ENCODE measurements around the gene DMXL1.
"Not testable (repeated sequence)": the region's sequence is repeated elsewhere in the genome, so short reads cannot be mapped to it uniquely, and the experiment has no call there.

The DMXL1 gene

DNA sequence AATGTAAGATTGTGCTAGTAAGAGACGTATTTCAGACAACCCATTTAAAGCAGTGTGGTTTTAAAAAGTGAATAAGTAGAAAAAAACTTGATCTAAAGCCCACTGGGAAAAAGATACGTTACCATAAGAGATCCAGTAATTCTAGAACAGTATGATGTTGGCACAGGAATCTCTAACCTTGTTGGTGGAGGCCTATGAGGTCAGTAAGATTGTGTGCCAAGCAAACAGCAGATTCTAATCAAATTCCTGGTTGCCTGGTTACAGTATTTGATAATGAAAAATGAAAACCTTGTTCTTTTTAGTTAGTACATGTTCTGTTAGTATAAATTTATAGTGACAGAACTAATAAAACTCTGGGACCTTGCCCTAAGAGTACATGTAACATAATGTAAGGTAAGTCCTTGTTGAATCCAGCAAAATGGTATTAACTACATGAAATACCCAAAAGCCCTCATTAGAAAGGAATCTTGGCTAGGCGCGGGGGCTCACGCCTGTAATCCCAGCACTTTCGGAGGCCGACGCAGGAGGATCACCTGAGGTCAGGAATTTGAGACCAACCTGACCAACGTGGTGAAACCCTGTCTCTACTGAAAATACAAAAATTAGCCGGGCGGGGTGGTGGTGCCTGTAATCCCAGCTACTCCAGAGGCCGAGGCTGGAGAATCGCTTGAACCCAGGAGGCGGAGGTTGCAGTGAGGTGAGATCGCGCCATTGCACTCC lies 33.2 kb upstream of the DMXL1 start:
- H3K27ac Mint-ChIP-seq, result no peak overlapping the region
- H3K4me3 Mint-ChIP-seq, result no peak overlapping the region
- no peaks in the 10 kb centered on the region for H3K9me3 Mint-ChIP-seq
- H3K36me3 Mint-ChIP-seq (ENCODE audit: insufficient read depth), result no peaks in the 10 kb centered on the region
- no peak for ATAC-seq (replicated peaks)
- DNase-seq, result no peak
- H3K27me3 Mint-ChIP-seq, result no peaks in the 10 kb centered on the region
- H3K4me1 Mint-ChIP-seq (ENCODE audit: low read depth in 2 of 2), result no peaks in the 10 kb centered on the region

DNA sequence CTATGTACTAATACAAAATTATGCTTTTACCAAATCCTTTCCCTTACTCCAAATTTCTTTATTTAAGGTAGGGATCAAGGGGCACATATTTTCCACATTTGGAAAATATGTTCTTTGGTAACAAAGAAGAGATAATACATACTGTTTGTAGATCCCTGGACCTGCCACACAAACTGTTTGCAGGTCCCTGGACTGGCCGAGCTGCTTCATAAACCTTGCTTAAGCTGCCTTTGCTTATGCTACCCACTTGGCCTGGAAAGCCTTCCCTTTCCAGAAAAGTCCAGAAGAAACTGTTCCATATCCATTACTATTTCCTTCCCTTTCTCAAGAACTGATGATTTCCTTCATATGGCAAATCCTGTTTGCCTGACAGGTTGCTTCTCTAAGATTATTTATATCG lies 22.6 kb upstream of the DMXL1 start:
- no peaks in the 10 kb centered on the region for H3K27me3 Mint-ChIP-seq
- ATAC-seq (replicated peaks), result no peak
- H3K4me3 Mint-ChIP-seq, result no peak overlapping the region
- no peaks in the 10 kb centered on the region for H3K36me3 Mint-ChIP-seq (ENCODE audit: insufficient read depth)
- DNase-seq, result no peak
- no peaks in the 10 kb centered on the region for H3K4me1 Mint-ChIP-seq (ENCODE audit: low read depth in 2 of 2)
- no peak overlapping the region for H3K27ac Mint-ChIP-seq
- H3K9me3 Mint-ChIP-seq, result no peaks in the 10 kb centered on the region

DNA sequence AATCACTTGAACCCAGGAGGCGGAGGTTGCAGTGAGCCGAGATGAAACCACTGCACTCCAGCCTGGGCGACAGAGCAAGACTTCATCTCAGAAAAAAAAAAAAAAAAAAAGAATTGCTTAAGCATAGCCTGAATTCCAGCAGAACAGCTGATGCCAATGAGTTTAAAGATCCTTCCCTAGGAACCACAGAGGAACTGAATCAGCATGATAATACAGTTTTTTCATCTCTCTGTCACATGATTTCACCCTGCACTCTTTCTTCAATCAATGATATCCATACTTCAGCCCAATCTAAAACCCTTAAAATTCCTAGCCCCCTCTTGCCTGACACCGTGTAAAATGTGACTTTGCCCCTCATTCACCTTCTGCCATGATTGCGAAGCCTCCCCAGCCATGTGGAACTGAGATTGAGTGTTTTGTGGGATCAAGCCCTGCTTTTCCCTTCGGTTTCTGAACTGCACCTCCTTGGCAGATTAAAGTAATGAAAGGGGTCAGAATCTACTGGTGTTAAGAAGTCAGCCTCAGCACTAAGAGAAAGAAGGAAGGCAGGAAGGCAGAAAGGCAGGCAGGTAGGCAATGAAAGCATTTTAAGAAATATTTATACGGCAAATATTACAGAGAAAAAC lies 20.9 kb upstream of the DMXL1 start:
- Mint-ChIP-seq H3K4me3 (no peak overlapping the region), H3K27ac (no peak overlapping the region), H3K27me3 (no peaks in the 10 kb centered on the region), H3K36me3 (ENCODE audit: insufficient read depth) (no peaks in the 10 kb centered on the region), H3K4me1 (ENCODE audit: low read depth in 2 of 2) (no peaks in the 10 kb centered on the region), H3K9me3 (no peaks in the 10 kb centered on the region)
- ATAC-seq (replicated peaks), result no peak
- DNase-seq, result no peak

DNA sequence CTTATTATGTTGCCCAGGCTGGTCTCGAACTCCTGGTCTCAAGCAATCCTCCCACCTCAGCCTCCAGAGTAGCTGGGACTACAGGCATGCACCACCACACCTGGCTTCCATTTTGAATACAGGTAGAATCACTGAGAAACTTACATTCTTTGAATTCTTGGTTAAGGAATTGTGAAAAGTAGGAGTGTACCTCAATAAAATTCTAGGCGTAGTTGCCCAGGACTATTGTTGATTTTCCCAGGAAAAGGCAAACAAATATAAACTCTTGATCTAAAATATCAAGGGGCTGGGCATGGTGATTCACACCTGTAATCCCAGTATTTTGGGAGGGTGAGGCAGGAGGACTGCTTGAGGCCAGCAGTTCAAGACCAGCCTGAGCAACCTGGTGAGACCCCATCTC lies 16.8 kb upstream of the DMXL1 start:
- Mint-ChIP-seq H3K36me3 (ENCODE audit: insufficient read depth) (no peaks in the 10 kb centered on the region), H3K27me3 (no peaks in the 10 kb centered on the region), H3K4me3 (no peak overlapping the region), H3K4me1 (ENCODE audit: low read depth in 2 of 2) (no peaks in the 10 kb centered on the region), H3K27ac (no peak overlapping the region), H3K9me3 (no peaks in the 10 kb centered on the region)
- ATAC-seq (replicated peaks) (no peak), DNase-seq (no peak)

DNA sequence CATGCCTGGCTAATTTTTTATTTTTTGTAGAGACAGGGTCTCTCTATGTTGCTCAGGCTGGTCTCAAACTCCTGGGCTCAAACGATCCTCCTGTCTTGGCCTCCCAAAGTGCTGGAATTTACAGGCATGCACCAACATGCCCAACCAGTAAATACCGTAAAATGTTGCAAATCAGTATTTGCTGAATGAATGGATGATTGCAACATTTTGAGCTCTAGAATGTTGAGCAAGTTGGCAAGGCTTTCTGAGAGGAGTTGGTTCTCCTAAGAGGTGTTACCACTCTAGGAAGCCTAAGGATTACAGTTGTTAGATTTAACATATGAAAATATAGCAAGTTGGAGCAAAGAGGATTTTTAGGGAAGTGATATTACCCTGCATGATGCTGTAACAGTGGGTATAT lies 15.6 kb upstream of the DMXL1 start:
- DNase-seq, result no peak
- no peak overlapping the region for H3K27ac Mint-ChIP-seq
- H3K36me3 Mint-ChIP-seq (ENCODE audit: insufficient read depth), result no peaks in the 10 kb centered on the region
- no peaks in the 10 kb centered on the region for H3K27me3 Mint-ChIP-seq
- H3K9me3 Mint-ChIP-seq, result no peaks in the 10 kb centered on the region
- H3K4me3 Mint-ChIP-seq, result no peak overlapping the region
- H3K4me1 Mint-ChIP-seq (ENCODE audit: low read depth in 2 of 2), result no peaks in the 10 kb centered on the region
- no peak for ATAC-seq (replicated peaks)

DNA sequence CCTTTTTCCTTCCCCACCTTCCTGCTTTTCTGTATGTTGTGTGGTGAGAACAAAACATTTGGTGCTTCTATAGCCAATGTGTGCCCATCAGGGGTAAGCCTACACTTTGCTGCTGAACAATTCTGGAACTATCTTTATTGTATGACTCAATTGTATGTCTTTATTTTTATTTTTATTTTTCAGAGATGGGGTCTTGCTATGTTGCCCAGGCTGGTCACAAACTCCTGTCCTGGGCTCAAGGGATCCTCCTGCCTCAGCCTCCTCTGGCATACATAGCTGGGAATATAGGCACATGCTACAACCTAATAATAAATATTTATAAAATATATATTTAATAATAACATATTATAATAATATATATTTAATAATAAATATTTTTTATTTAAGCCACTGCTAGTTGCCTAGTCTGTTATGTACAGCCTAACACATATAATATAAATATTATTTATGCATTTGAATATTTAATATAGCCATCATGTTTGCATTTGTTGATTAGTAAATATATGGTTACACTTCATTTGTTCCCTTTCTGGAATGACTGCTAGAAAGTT lies 11.8 kb upstream of the DMXL1 start:
- H3K27ac Mint-ChIP-seq, result no peak overlapping the region

DNA sequence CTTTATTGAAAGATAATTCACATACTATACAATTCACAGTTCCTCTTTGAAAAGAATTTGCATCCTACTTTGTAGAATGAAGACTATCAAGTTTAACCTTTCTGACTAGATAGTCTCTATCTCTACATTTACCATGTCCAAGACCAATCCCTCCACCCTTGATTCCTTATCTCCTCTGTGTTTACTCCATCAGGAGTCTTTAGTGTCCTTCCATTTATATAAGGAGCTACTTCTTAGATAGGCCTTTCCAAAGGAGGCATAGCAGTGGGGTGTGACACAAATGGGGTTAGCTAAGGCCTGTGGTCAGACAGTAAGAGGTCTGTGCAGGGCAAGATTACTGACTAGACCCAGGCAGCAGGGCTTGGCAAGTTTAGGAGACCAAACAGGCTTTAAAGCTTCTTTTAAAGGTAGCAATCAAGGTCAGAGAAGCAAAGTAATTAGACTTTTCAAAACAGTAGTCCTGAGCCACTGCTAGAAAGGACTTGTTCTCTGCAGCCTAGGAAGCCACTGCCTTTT lies 11.1 kb upstream of the DMXL1 start:
- Mint-ChIP-seq H3K27ac (no peak overlapping the region), H3K4me1 (ENCODE audit: low read depth in 2 of 2) (peaks cover 5 to 9% of the 10 kb centered on the region in 2 donors), H3K27me3 (no peaks in the 10 kb centered on the region), H3K9me3 (no peaks in the 10 kb centered on the region), H3K4me3 (no peak overlapping the region), H3K36me3 (ENCODE audit: insufficient read depth) (peaks cover 3% of the 10 kb centered on the region)
- DNase-seq (no peak), ATAC-seq (replicated peaks) (no peak)

More for the DNA sequence above, 11.8 kb upstream of the DMXL1 start:
- Mint-ChIP-seq H3K4me3 (no peak overlapping the region), H3K4me1 (ENCODE audit: low read depth in 2 of 2) (peaks cover 5 to 6% of the 10 kb centered on the region in 2 donors), H3K9me3 (no peaks in the 10 kb centered on the region), H3K27me3 (no peaks in the 10 kb centered on the region), H3K36me3 (ENCODE audit: insufficient read depth) (peaks cover 3% of the 10 kb centered on the region)
- ATAC-seq (replicated peaks), result no peak
- DNase-seq, result no peak

DNA sequence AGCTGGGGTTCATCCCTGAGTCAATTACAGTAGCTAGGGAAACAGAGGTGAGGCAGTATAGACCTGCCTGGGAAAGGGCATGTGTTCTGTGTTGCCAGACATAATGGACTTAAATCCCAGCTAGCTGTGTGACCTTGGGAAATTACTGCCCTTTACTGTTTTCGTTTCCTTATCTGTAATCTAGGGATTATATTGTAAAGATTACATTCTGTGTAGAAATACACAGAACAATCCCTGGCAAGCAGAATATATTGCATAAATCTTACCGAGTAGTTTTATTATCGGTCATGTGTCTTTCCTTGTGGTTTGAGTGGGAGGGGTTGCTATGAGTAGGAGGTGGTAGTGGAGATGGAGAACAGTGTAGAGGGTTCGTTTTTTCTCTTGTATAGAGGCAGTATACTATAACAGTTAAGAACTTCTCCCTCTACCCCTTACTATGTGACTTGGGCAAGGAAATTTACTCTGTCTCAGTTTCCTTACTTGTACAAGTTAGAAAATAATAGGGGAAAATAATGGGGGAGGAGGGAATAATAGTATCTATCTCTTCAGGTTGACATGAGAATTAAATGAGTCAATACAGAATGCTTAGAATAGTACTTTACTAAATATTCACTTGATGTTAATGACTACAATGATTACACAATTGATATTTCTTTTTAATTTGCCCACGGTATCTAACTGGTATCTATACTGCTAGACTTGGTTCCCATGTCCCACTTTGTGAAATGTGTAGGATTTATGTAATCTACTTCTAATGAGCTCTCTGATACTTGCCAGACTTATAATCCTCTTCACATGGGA lies 7.1 kb upstream of the DMXL1 start:
- DNase-seq, result no peak
- no peak overlapping the region for H3K4me3 Mint-ChIP-seq
- no peaks in the 10 kb centered on the region for H3K27me3 Mint-ChIP-seq

DNA sequence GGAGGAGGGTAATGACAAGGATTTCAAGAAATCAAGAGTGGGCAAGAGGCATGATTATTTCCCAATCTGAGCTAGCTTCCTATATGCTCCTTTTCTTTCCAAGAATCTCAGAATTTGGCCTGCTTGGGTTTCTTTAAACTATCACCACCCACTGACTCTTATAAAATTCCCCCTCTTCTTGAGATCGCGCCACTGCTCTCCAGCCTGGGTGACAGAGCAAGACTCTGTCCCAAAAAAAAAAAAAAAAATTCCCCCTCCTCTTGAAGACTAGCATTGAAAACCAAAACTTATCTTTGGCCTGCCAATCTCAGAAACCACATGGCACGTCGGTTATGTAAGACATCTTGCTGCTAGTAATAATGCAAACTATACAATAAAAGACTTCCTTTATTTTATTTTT lies 3.4 kb upstream of the DMXL1 start:
- H3K4me1 Mint-ChIP-seq (ENCODE audit: low read depth in 2 of 2), result peaks cover 9 to 16% of the 10 kb centered on the region in 2 donors
- ATAC-seq (replicated peaks) (no peak), DNase-seq (no peak)
- no peak overlapping the region for H3K27ac Mint-ChIP-seq
- peaks cover 22% of the 10 kb centered on the region for H3K36me3 Mint-ChIP-seq (ENCODE audit: insufficient read depth)
- H3K27me3 Mint-ChIP-seq, result no peaks in the 10 kb centered on the region
- no peak overlapping the region for H3K4me3 Mint-ChIP-seq
- no peaks in the 10 kb centered on the region for H3K9me3 Mint-ChIP-seq

More for the DNA sequence above, 7.1 kb upstream of the DMXL1 start:
- Mint-ChIP-seq H3K9me3 (no peaks in the 10 kb centered on the region), H3K27ac (no peak overlapping the region), H3K4me1 (ENCODE audit: low read depth in 2 of 2) (peaks cover 5 to 9% of the 10 kb centered on the region in 2 donors), H3K36me3 (ENCODE audit: insufficient read depth) (peaks cover 3% of the 10 kb centered on the region)
- peak; percentile 65 for ATAC-seq (replicated peaks)

DNA sequence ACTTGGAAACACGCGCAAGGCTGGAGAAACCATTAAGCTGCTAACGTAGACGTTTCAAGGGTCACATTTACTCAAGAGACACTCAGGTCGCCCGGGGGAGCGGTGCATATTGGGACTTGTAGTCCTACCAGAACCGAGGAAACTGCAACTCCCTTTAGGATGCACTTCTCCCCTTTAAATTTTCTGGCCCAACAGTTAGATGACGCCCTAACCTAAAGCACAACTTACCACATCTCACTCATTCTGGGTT lies 384 bp upstream of the DMXL1 start:
- Mint-ChIP-seq H3K9me3 (no peaks in the 10 kb centered on the region), H3K27ac (peak overlapping the region; percentile 99), H3K4me1 (ENCODE audit: low read depth in 2 of 2) (peaks cover 19 to 23% of the 10 kb centered on the region in 2 donors), H3K27me3 (no peaks in the 10 kb centered on the region), H3K36me3 (ENCODE audit: insufficient read depth) (peaks cover 18% of the 10 kb centered on the region), H3K4me3 (peak overlapping the region; percentile 94 to 97)
- no peak for ATAC-seq (replicated peaks)
- DNase-seq, result no peak

DNA sequence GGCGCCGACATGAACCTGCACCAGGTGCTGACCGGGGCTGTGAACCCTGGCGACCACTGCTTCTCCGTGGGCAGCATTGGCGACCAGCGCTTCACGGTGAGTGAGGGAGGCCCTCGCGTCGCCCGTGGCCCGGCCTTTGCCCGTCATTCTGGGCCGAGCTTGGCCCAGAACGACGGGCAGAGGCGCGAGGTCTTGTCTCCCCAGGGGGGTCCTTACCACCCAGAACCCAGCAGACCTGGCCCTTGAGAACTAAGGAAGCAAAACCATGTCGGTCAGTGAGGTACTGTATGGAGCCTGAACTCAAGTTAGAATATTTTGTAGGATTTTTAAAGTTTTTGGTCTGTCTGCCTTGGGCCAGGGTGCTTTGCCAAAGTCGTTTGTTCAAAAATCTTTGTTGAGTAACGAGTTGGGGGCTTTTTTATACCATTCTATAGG lies 691 bp downstream of the DMXL1 start:
- H3K4me3 Mint-ChIP-seq, result peak overlapping the region; percentile 94 to 97
- peaks cover 23 to 30% of the 10 kb centered on the region in 2 donors for H3K4me1 Mint-ChIP-seq (ENCODE audit: low read depth in 2 of 2)
- DNase-seq (no peak), ATAC-seq (replicated peaks) (no peak)
- H3K36me3 Mint-ChIP-seq (ENCODE audit: insufficient read depth), result peaks cover 18% of the 10 kb centered on the region
- no peaks in the 10 kb centered on the region for H3K9me3 Mint-ChIP-seq
- H3K27ac Mint-ChIP-seq, result peak overlapping the region; percentile 99
- no peaks in the 10 kb centered on the region for H3K27me3 Mint-ChIP-seq

DNA sequence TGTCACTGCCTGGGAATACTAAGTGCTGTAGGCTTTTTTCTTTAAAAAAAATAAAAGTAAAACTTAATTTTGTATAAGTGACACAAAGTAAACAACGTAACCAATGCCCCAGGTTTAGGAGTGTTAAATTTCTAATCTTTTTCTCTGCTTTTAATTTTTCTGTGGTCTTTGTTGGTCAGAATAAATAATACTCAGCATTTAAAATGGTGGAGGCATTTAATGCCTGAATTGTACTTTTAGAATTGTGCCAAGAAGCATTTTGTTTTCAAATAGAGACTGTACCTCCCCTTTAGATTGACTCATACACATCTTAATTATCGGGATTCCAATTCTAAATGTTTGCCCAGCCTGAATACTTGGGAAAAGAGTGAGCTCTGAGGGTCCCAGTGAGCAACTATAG lies 1.6 kb downstream of the DMXL1 start:
- H3K27ac Mint-ChIP-seq, result no peak overlapping the region
- peaks cover 23 to 30% of the 10 kb centered on the region in 2 donors for H3K4me1 Mint-ChIP-seq (ENCODE audit: low read depth in 2 of 2)
- ATAC-seq (replicated peaks) (no peak), DNase-seq (no peak)
- no peaks in the 10 kb centered on the region for H3K9me3 Mint-ChIP-seq
- peaks cover 18% of the 10 kb centered on the region for H3K36me3 Mint-ChIP-seq (ENCODE audit: insufficient read depth)
- no peaks in the 10 kb centered on the region for H3K27me3 Mint-ChIP-seq
- peak overlapping the region in 1 of 2 donors; percentile 41 for H3K4me3 Mint-ChIP-seq

DNA sequence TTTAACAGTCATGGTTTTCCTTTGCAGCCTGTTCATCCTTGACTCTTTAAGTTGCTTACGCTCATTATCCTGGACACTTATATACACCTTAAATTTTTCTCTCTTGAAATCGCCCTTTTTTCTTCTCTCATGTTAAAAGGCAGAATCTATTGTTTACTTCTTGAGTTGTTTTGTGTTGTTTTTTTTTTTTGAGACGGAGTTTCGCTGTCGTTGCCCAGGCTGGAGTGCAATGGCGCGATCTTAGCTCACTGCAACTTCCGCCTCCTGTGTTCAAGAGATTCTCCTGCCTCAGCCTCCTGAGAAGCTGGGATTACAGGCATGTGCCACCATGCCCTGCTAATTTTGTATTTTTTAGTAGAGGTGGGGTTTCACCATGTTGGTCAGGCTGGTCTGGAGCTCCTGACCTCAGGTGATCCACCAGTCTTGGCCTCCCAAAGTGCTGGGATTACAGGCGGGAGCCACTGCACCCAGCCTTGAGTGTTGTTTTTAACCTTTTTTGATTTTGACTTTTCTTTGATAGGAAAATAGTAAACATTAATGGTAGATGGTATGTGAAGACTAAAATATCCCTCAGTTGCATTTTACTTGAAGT lies 3.0 kb downstream of the DMXL1 start:
- not testable (repeated sequence) for H3K27me3 Mint-ChIP-seq; DNase-seq; H3K9me3 Mint-ChIP-seq; ATAC-seq (replicated peaks); H3K27ac Mint-ChIP-seq
- Mint-ChIP-seq H3K4me1 (ENCODE audit: low read depth in 2 of 2) (peaks cover 26 to 31% of the 10 kb centered on the region in 2 donors), H3K36me3 (ENCODE audit: insufficient read depth) (peaks cover 18% of the 10 kb centered on the region), H3K4me3 (peak overlapping the region; percentile 7 to 23)

All from effector memory CD8-positive, alpha-beta T cell (primary cell).